Activated CD8-positive, alpha-beta memory T cell treated with anti-CD3 and anti-CD28 coated beads for 1 hour (primary cell): Measurements from ENCODE around the gene CD109.
"Not testable (repeated sequence)": the region's sequence is repeated elsewhere in the genome, so short reads cannot be mapped to it uniquely, and the experiment has no call there.

ENCODE experiments used
- DNase-seq, 2 donors: peaks; one replicate each; pipeline ENCODE4 v3.0.0-alpha.2; 2020; ENCODE audit warnings: low read depth in 1 of 2; ENCODE audit errors: extremely low read depth in 1 of 2

Gene CD109

DNA sequence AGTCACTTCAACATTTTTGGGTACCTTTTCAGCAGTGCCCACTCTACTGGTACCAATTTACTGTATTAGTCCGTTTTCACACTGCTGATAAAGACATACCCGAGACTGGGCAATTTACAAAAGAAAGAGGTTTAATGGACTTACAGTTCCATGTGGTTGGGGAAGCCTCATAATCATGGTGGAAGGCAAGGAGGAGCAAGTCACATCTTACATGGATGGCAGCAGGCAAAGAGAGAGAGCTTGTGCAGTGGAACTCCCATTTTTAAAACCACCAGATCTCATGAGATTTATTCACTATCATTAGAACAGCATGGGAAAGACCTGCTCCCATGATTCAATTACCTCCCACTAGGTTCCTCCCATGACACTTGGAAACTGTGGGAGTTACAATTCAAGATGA lies 12.4 kb upstream of the CD109 start:
- not testable (repeated sequence) for DNase-seq

DNA sequence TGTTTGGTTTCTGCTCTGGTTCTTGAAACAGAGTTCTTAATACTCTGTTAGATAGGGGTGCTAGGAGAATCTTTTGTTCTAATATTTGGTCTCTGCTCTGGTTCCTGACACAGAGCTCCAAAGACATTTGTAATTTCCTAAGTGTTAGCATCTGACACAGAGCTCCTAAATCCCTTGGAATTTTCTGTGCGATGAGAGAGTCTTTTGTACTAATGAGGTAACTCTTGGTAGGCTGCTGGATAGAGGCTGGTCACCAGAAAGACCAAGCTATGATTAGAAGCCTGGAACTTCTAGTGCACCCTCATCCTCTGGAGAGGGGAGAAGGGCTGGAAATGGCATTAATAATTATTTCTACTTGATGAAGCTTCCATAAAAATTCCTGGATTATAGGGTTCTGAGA lies 7.7 kb upstream of the CD109 start:
- DNase-seq, result no peak

DNA sequence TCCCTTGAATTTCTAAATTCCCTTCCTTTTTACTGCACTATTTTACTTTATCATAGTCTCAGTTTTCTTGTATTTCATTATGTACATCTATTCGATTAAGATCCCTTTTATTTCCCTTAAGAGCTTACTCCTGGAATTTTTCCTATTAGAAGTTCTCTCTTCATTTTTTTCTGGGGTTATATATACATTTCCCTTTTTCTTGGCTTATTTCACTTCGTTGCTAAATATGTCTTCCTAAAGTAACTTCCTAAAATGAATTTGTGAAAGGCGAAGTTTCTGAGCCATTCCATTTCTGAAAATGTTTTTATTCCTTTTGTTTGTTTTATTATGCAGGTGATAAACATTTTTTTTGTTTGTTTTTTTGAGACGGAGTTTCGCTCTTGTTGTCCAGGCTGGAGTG lies 5.9 kb upstream of the CD109 start:
- no peak for DNase-seq

DNA sequence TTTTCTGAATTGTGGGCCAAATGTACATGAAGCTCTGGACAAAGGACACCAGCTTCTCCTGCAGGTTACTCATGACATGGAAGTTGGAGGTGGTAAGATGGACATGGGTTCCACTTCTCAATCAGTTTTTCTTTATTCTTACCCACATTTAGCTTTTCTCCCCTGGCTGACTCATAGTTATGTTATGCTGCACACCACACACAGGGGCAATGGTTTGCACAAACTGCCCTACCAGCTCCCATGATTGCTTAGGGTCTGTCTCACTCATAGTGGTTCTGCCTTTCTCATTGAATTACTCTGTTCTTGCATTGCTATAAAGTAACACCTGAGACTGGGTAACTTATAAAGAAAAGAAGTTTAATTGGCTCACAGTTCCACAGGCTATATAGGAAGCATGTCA lies 4.5 kb upstream of the CD109 start:
- no peak for DNase-seq

DNA sequence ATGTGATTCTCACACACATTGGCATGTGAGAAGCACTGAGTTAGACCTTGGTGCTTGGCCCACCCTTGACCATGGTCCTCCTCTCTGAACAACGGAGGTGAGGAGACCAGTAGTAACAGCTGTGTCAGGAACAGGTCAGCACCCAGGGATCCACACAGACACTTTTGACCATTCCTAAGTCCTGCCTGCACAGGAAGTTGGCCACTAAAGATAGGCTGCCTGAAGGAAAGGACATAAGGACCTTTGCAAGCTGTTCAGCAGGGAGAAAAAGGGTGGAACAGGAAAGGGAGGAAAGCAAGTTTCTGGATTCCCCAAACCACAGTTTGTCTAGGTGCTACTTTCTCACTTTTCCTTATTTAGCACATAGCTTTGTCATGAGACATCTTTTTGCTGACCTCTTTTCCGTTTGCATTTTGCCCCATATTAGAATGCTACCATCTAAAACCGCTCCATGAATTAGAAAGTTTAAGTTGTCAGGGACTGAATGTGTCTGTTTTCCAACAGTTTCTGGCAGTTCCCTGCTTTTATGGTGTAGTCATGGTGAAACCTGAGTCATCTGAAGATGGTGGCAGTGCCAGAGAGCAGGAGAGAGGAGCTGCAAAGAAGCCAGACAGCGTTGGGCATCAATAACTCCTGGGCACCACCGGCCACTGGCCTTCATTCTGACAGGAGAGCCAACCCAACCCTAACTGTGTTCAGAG lies 1.1 kb upstream of the CD109 start:
- no peak for DNase-seq

DNA sequence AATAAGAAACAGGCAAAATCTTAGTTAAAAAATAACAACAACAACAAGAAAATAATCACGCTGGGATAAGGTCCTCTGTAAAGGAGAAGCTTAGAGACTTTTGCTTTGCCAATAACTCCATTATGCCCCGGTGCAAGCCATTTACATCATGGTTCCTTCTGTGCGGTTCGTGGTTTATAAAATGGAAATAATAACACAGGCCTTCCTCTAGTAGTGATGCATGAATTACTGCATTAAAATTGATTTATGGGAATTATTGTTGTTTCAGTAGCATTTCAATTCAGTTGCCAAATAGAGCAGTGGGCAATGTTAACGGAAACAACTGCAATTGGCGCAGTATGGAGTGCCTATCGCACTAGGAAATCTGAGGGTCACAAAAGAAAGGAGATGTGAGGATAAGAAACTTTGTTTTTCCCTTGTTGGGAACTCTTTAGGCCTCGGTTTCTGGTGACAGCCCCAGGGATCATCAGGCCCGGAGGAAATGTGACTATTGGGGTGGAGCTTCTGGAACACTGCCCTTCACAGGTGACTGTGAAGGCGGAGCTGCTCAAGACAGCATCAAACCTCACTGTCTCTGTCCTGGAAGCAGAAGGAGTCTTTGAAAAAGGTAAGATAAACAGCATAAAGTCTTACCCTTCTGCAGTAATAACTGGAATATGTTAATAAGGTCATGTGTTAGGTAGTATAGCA lies 1.1 kb downstream of the CD109 start:
- no peak for DNase-seq

DNA sequence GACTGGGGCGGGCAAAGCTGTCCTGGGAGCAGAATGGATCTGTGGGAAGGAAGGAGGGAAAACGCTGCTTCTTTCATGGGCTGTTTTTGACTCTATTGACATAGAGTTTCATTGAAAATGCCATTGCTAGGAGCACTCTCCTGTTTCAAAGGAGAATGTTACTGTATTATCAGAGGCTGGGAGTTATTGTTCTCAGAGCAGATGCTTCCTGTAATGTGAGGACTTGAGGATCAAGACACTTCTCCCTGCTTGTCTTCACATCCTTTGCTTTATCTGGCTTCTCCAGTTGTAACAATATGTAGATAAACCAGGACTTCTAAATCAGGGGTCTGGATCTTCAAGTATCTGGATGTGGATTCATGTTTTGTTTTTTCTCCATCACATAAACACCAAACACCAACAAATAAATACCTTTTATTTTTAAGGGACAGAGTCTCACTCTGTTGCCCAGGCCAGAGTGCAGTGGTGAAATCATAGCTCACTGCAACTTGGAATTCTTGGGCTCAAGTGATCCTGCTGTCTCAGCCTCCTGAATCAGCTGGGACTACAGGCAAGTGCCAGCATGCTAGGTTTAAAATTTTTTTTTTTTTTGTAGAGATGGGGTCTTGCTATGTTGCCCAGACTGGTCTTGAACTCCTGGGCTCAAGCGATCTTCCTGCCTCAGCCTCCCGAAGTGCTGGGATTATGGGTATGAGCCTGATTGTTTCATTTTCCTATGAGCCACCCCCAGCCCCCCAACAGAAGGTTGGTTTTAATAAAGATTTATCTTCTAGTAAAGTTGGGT lies 3.9 kb downstream of the CD109 start:
- DNase-seq, result no peak

DNA sequence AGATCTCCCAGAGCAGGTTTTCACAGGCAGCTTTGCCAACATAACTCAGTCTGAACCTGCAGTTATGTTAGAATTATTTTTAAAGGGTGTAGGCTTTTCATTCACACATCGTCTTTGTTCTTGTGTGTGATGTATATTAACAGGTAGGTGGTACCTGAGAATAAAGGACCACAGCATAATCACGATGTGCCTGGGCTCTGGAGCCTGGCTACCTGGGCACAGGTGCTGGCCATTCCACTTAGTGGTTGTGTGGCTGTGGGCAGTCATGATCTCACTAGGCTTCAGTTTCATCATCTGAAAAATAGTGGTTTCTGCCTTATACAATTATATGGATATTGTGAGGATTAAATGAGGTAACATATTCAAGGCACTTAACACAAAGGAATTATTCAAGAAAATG lies 6.4 kb downstream of the CD109 start:
- no peak for DNase-seq

DNA sequence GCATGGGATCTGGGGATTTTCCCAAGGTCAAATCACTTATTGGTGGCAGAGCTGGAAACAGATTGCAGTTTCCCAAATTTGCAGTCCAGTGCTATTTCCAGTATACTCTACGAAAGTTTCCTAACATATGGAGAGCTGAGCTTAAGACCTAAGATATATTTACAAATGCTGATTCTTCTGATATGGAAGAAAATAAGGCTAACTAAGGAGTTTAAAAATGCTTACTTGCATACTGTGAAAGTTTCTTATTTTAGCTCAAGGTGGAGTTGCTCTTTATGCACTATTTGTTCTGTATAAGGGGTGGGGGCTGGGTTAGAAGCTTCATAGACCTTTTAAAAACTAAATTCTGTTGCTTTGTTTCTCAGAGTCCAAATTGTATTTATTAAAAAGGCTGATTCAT lies 7.5 kb downstream of the CD109 start:
- no peak for DNase-seq

DNA sequence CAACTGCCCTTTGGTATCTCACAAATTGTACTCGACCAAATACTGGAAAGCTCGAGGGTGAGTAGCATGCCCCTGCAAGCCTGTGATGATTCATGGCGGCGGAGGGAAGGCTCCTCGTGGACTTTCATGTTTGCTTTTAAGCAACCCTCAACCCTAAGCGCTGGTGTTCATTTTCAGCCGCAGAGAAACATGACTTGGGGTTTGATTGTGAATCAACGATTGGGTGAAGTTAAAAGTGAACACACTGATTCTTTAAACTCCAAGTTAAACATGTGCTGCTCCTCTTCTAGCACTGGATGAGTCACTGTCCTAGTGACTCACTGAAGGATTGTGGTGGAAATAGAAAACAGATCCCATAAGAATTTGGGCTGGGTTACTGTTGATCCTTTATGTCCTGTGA lies 8.3 kb downstream of the CD109 start:
- no peak for DNase-seq

DNA sequence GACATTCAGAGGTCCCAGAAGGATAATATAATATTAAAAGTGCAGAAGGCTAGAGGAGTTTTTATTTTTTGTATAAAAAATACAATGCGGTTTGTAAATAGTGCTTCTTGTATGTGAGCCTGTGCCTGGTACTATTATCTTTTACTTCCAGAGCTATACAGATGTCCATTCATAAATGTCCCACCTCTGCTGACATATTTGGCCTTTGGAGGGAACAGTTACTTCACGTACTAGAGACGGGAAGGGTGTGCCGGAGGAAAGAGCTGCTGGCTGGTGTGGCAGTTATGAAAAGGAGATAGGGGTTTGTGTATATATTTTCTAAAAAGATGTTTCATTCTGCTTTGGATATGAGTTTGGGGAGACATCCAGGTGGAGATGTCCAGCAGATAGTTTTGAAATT lies 8.8 kb downstream of the CD109 start:
- DNase-seq, result no peak

DNA sequence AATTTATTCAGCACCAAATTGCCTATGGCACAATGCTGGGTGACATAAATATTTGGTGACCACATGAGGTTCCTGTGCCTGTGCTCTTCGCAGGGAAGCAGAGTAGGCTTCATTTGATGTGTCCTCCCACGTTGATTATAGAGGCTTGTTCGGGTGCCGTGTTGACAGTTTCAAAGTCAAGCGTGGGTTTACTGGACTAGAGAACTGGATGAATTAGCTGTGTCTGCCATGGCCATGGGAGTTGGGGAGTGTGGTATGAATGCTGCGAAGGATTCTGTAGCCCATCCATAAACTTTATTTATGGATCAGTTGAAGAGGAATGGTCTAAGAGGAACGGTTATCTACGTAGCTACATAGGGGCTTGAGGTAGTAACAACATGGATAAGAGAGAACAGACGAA lies 11.0 kb downstream of the CD109 start:
- DNase-seq, result no peak

DNA sequence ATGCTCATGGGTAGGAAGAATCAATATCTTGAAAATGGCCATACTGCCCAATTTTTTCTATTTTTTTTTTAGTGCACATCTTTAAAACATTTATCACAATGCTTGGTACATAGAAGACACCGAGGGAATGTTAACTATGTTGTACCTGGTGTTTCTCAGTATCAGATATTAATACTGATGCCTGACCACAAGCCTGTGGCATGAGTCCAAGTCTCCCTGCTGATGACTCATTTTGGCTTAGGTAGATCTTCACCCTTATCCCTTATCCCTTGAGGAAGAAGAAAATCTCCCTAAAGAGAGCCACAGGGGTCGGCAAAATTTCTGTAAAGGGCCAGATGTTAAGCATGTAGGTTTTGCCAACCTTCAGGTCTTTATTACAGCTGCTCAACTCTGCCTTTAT lies 14.5 kb downstream of the CD109 start:
- DNase-seq, result no peak

DNA sequence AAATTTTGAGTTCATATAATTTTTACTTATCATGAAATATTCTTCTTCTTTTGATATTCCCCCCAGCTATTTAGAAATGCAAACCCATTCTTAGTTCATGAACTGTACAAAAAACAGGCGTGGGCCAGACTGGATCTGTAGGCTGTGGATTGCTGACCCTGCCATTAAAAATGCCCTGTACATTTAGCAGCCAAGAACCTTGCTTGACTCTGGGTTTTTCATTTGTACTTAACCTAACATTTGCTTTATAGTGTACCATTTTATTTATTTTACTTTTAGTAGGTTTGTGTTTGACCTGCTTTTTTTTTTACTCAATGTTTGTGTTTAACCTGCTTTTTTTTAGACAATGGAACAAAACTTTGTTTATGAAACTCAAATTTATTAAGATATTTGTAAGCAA lies 14.9 kb downstream of the CD109 start:
- DNase-seq, result no peak

DNA sequence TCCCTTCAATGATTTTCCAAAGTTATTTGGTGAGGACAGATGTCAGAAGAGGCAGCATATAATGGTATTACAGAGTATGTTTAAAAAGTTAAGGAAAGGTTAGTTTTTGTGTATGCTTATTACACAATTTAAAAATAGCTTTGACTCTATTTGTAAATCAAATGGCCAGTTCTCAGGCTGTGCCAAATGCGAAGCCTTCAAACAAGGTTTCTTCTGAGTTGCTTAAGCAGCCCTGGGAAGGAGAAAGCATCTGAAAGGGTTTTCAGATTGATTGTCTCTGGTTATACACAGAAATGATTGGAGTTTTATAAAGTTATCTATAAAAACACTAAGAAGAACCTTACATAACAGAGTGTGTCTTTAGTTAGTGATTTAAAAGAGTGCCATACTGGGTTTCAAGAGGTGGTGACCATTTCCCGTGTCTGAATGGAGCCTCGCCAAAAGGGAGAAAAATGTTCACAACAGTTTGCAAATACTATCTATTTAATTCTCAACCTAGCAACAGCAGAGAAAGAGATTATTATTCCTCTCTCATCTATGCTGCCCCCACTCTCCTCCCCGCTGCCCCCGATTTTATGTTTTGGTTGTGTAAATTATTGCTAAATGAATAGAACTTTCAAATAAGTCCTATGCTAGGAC lies 16.7 kb downstream of the CD109 start:
- no peak for DNase-seq

DNA sequence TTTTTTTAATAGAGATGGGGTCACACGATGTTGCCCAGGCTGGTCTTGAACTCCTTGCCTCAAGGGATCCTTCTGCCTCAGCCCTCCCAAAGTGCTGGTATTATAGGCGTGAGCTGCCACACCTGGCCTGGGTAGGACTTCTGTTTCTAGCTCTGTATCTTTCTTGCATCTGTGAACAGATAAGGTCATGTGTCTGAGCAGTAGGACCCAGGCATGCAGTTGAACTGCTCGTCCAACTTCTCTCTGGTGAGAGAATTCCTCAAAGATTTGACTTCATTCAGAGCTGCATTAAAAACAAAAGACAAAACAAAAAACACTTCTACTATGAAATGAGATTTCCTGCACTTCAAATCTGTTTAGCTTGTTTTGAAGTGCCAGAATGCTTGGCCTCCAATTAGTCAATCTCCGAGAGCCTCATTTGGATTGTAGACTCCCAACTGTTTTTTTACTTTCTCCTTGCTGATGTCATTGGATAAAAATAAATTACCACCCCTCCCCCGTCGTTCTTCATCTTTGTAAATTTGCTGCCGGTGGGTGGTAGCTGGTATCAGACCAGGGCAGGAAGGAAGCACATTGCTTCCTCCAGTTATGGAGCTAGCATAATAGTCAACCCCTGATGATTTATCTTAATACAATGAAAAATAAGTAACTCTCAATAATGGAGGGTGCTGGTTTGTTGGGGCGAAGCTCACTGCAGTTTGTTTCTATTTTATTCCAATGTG lies 17.6 kb downstream of the CD109 start:
- DNase-seq, result no peak

DNA sequence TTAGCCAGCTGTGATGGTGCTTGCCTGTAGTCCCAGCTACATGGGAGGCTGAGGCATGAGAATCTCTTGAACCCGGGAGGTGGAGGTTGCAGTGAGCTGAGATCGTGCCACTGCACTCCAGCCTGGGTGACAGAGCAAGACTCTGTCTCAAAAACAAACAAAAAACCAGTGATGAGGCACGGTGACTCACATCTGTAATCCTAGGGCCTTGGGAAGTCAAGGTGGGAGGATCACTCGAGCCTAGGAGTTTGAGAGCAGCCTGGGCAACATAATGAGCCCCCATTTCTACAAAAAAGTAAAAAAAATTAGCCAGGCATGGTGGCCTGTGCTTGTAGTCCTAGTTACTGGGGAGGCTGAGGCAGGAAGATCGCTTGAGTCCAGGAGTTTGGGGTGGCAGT lies 19.1 kb downstream of the CD109 start:
- not testable (repeated sequence) for DNase-seq

DNA sequence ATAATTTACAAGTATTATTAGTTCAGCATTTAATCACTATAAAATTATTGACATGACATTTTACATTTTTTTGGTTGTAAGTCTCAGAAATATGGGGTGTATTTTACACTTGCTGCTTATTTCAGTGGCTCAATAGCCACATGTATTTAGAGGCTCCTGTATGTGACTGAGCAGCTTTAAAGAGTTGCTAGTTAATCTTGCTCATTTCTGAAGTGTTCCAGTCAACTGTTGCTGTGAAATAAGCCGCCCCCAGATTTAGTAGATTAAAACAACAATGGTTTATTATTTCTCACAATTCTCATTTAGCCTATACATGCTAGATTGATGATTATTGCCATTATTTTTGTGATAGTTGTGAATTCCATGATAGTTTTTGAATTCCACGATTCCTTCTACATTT lies 23.0 kb downstream of the CD109 start:
- DNase-seq, result no peak

DNA sequence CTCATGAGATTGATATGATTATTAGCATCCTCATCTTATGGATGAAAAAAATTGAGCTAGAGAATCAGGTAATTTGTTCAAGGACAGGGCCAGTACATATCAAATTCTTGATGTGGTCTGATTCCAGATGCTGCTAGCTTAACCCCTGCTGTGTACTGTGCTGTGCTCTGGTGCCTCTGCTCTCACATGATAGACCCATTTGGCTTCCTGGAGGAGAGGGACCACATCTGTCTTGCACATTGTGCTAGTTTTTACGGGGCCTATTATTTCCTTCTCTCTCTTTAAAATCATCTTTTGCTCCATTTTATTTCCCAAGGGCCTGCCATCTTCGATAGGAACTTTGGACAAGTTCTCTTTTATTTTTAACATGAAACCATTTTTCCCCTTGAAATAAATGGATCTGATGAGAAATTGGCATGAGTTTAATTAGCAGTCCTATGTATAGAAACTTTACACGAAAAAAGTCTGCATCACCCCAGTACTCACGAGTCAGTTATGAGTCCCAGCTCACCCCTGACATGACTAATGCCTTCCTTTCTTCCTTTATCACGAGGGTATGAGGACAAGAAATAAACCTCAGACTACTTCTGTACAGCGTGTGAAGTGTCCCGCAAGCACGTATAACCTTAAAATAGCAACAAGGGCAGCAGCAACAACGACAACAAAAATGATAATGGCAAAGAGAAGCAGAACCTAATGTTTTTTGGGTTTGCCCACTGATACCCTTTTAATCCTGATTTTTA lies 26.5 kb downstream of the CD109 start:
- no peak for DNase-seq

DNA sequence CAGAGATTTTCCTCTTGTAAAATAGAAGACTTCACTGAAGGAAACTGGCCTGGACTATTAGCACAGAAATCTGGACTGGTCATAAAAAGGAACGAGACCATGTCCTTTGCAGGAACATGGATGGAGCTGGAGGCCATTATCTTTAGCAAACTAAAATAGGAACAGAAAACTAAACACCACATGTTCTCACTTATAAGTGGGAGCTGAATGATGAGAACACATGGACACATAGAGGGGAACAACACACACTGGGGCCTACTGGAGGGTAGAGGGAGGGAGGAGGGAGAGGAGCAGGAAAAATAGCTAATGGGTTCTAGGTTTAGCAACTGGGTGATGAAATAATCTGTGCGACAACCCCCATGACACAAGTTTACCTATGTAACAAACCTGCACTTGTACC lies 27.5 kb downstream of the CD109 start:
- DNase-seq, result not testable (repeated sequence)
